Progenitor cell of endocrine pancreas (in vitro differentiated cells): ENCODE measurements around the gene RUNX2. TPM values are rescaled to one million over a fixed set of nuclear protein-coding genes. Genes with fewer than 3 reads are reported as not detected.

Experiments
- DNase-seq: peaks from one replicate; pipeline ENCODE4 v3.0.0; 2021; ENCODE audit warnings: low spot score; ENCODE audit not compliant: unreplicated experiment
- H3K27ac Mint-ChIP-seq: 2 replicates; pipeline ENCODE4 v1.8.0; 2021; ENCODE audit warnings: mild to moderate bottlenecking, moderate library complexity, mixed read lengths
- H3K27me3 Mint-ChIP-seq: 2 replicates; pipeline ENCODE4 v1.8.0; 2021; ENCODE audit warnings: mixed read lengths
- H3K36me3 Mint-ChIP-seq: 2 replicates; pipeline ENCODE4 v1.8.0; 2022; ENCODE audit warnings: mixed read lengths; ENCODE audit not compliant: insufficient read depth
- H3K4me1 Mint-ChIP-seq: 2 replicates; pipeline ENCODE4 v1.8.0; 2021; ENCODE audit warnings: low read depth, mixed read lengths
- H3K4me3 Mint-ChIP-seq: 2 replicates; pipeline ENCODE4 v1.8.0; 2021; ENCODE audit warnings: low read depth, mild to moderate bottlenecking, moderate library complexity, mixed read lengths
- H3K9me3 Mint-ChIP-seq: 2 replicates; pipeline ENCODE4 v1.8.0; 2021; ENCODE audit warnings: low read depth, mixed read lengths
- CTCF ChIP-seq: fragments of 200-600 bp; sonication (generic); IDR thresholded peaks from one replicate; pipeline ENCODE4 v1.5.0; 2021; ENCODE audit warnings: antibody characterized with exemption, mild to moderate bottlenecking; ENCODE audit not compliant: unreplicated experiment
- total RNA-seq: library from RNA; stranded (reverse); gene quantifications from 2 replicates; pipeline ENCODE4 v1.2.1, GENCODE V29; 2021

Gene RUNX2
- total RNA-seq, 1 donor from 2014 or later = 0.46 TPM

GRCh38 chr6:45569210-45569945 lies 241.2 kb downstream of the RUNX2 start:
- TF ChIP-seq CTCF = no peak
- peaks cover 15% of the 10 kb centered on the region for H3K4me1 Mint-ChIP-seq
- peaks cover 8% of the 10 kb centered on the region for H3K27me3 Mint-ChIP-seq
- H3K9me3 Mint-ChIP-seq = peaks cover 4% of the 10 kb centered on the region
- no peaks in the 10 kb centered on the region for H3K36me3 Mint-ChIP-seq
- no peak for DNase-seq
- peak overlapping the region; percentile 51 for H3K27ac Mint-ChIP-seq
- no peak overlapping the region for H3K4me3 Mint-ChIP-seq

GRCh38 chr6:45571159-45571558 lies 243.0 kb downstream of the RUNX2 start:
- no peak overlapping the region for H3K4me3 Mint-ChIP-seq
- H3K27ac Mint-ChIP-seq = no peak overlapping the region
- no peaks in the 10 kb centered on the region for H3K9me3 Mint-ChIP-seq
- H3K27me3 Mint-ChIP-seq = no peaks in the 10 kb centered on the region
- TF ChIP-seq CTCF = no peak
- no peaks in the 10 kb centered on the region for H3K36me3 Mint-ChIP-seq
- peaks cover 12% of the 10 kb centered on the region for H3K4me1 Mint-ChIP-seq
- DNase-seq = no peak

GRCh38 chr6:45572833-45573232 lies 244.7 kb downstream of the RUNX2 start:
- Mint-ChIP-seq H3K36me3 (no peaks in the 10 kb centered on the region), H3K9me3 (no peaks in the 10 kb centered on the region), H3K27me3 (no peaks in the 10 kb centered on the region), H3K4me1 (no peaks in the 10 kb centered on the region), H3K4me3 (no peak overlapping the region), H3K27ac (no peak overlapping the region)
- no peak for DNase-seq
- no peak for TF ChIP-seq CTCF

DNA sequence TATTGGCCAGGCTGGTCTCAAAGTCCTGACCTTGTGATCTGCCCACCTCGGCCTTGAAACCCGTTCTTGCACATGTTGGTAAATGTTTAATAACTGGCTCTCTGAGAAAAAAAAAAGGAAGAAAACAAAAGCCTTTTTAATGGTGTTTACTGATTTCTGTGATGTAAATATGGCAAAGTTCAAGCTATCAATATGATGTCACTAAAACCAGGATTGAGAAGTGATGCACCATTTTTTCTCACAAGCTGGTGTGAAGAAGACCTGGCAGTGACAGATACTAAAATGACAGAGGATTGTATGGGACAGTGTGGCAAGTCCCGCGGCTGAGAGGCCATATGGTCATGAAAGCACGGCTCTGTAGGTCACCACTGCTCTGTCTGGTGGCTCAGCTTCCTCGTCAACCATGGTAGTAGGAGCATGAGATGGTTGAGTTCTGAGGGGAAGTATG lies 245.9 kb downstream of the RUNX2 start:
- Mint-ChIP-seq H3K4me1 (no peaks in the 10 kb centered on the region), H3K4me3 (no peak overlapping the region), H3K27me3 (no peaks in the 10 kb centered on the region), H3K36me3 (no peaks in the 10 kb centered on the region), H3K27ac (no peak overlapping the region), H3K9me3 (no peaks in the 10 kb centered on the region)
- no peak for DNase-seq
- TF ChIP-seq CTCF = no peak

DNA sequence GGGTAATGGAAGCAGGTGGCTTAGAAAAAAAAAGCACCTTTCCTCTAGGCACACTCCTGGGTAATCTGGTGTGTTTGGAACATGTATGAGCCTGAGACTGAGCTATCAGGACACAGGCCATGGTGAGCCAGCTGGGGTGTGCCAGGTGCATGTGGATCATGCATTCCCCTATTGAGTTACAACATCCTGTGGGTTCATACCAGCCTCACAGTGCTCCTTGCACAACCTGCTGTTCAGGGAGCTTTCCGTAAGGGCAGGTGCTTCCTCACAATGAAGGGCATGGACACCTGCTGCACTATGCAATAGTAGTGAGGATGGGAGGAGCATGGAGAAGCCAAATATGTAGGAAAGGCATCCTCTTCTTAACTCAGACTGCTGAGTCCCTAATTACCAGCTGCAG lies 246.8 kb downstream of the RUNX2 start:
- no peaks in the 10 kb centered on the region for H3K4me1 Mint-ChIP-seq
- TF ChIP-seq CTCF = no peak
- no peaks in the 10 kb centered on the region for H3K36me3 Mint-ChIP-seq
- H3K27ac Mint-ChIP-seq = no peak overlapping the region
- DNase-seq = no peak
- no peak overlapping the region for H3K4me3 Mint-ChIP-seq
- H3K27me3 Mint-ChIP-seq = no peaks in the 10 kb centered on the region
- H3K9me3 Mint-ChIP-seq = no peaks in the 10 kb centered on the region
